ENCODE data around the gene MACROD2. TPM values are rescaled to one million over a fixed set of nuclear protein-coding genes. Genes with fewer than 3 reads are reported as not detected.

The MACROD2 gene
- total and polyA plus RNA-seq, 2 experiments from 2014 or later = 2.8 to 4.3 TPM

DNA sequence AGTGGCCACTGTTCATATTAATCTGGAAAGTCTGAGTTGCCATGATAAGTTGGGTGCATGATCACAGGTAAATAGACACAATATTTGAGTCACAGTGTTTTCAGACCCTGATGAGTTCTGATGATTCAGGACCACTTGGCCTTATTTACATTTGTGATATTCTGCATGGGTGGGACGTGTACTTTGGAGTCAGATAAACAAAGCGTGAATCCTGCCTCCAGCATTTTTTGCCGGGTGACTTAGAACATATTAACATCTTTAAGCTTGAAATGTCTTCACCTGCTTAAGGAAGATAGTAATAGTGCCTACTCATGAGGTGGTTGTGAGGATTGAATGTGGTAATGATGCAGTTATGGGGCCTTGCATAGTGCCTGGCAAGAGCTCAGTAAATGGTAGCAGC is 1582.8 kb downstream of the MACROD2 start (continued):
- TF ChIP-seq, protein P1, sequence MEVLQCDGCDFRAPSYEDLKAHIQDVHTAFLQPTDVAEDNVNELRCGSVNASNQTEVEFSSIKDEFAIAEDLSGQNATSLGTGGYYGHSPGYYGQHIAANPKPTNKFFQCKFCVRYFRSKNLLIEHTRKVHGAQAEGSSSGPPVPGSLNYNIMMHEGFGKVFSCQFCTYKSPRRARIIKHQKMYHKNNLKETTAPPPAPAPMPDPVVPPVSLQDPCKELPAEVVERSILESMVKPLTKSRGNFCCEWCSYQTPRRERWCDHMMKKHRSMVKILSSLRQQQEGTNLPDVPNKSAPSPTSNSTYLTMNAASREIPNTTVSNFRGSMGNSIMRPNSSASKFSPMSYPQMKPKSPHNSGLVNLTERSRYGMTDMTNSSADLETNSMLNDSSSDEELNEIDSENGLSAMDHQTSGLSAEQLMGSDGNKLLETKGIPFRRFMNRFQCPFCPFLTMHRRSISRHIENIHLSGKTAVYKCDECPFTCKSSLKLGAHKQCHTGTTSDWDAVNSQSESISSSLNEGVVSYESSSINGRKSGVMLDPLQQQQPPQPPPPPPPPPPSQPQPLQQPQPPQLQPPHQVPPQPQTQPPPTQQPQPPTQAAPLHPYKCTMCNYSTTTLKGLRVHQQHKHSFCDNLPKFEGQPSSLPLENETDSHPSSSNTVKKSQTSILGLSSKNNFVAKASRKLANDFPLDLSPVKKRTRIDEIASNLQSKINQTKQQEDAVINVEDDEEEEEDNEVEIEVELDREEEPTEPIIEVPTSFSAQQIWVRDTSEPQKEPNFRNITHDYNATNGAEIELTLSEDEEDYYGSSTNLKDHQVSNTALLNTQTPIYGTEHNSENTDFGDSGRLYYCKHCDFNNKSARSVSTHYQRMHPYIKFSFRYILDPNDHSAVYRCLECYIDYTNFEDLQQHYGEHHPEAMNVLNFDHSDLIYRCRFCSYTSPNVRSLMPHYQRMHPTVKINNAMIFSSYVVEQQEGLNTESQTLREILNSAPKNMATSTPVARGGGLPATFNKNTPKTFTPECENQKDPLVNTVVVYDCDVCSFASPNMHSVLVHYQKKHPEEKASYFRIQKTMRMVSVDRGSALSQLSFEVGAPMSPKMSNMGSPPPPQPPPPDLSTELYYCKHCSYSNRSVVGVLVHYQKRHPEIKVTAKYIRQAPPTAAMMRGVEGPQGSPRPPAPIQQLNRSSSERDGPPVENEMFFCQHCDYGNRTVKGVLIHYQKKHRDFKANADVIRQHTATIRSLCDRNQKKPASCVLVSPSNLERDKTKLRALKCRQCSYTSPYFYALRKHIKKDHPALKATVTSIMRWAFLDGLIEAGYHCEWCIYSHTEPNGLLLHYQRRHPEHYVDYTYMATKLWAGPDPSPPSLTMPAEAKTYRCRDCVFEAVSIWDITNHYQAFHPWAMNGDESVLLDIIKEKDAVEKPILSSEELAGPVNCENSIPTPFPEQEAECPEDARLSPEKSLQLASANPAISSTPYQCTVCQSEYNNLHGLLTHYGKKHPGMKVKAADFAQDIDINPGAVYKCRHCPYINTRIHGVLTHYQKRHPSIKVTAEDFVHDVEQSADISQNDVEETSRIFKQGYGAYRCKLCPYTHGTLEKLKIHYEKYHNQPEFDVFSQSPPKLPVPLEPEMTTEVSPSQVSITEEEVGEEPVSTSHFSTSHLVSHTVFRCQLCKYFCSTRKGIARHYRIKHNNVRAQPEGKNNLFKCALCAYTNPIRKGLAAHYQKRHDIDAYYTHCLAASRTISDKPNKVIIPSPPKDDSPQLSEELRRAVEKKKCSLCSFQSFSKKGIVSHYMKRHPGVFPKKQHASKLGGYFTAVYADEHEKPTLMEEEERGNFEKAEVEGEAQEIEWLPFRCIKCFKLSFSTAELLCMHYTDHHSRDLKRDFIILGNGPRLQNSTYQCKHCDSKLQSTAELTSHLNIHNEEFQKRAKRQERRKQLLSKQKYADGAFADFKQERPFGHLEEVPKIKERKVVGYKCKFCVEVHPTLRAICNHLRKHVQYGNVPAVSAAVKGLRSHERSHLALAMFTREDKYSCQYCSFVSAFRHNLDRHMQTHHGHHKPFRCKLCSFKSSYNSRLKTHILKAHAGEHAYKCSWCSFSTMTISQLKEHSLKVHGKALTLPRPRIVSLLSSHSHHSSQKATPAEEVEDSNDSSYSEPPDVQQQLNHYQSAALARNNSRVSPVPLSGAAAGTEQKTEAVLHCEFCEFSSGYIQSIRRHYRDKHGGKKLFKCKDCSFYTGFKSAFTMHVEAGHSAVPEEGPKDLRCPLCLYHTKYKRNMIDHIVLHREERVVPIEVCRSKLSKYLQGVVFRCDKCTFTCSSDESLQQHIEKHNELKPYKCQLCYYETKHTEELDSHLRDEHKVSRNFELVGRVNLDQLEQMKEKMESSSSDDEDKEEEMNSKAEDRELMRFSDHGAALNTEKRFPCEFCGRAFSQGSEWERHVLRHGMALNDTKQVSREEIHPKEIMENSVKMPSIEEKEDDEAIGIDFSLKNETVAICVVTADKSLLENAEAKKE (CRISPR knock-in tag; IDR thresholded peaks at IDR 0.05) = no peak
- no peak for TF ChIP-seq ZNF331 (CRISPR knock-in tag; IDR thresholded peaks at IDR 0.05; ENCODE audit: low read depth)
- no peak for TF ChIP-seq CREB1 (CRISPR knock-in tag; IDR thresholded peaks at IDR 0.05; ENCODE audit: low read depth)
- TF ChIP-seq, protein P2, sequence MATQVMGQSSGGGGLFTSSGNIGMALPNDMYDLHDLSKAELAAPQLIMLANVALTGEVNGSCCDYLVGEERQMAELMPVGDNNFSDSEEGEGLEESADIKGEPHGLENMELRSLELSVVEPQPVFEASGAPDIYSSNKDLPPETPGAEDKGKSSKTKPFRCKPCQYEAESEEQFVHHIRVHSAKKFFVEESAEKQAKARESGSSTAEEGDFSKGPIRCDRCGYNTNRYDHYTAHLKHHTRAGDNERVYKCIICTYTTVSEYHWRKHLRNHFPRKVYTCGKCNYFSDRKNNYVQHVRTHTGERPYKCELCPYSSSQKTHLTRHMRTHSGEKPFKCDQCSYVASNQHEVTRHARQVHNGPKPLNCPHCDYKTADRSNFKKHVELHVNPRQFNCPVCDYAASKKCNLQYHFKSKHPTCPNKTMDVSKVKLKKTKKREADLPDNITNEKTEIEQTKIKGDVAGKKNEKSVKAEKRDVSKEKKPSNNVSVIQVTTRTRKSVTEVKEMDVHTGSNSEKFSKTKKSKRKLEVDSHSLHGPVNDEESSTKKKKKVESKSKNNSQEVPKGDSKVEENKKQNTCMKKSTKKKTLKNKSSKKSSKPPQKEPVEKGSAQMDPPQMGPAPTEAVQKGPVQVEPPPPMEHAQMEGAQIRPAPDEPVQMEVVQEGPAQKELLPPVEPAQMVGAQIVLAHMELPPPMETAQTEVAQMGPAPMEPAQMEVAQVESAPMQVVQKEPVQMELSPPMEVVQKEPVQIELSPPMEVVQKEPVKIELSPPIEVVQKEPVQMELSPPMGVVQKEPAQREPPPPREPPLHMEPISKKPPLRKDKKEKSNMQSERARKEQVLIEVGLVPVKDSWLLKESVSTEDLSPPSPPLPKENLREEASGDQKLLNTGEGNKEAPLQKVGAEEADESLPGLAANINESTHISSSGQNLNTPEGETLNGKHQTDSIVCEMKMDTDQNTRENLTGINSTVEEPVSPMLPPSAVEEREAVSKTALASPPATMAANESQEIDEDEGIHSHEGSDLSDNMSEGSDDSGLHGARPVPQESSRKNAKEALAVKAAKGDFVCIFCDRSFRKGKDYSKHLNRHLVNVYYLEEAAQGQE (IDR thresholded peaks at IDR 0.05; ENCODE audit: unreplicated experiment) = no peak
- no peak for TF ChIP-seq NANOG (IDR thresholded peaks at IDR 0.05; ENCODE audit: borderline replicate concordance)
- TF ChIP-seq, protein P3, sequence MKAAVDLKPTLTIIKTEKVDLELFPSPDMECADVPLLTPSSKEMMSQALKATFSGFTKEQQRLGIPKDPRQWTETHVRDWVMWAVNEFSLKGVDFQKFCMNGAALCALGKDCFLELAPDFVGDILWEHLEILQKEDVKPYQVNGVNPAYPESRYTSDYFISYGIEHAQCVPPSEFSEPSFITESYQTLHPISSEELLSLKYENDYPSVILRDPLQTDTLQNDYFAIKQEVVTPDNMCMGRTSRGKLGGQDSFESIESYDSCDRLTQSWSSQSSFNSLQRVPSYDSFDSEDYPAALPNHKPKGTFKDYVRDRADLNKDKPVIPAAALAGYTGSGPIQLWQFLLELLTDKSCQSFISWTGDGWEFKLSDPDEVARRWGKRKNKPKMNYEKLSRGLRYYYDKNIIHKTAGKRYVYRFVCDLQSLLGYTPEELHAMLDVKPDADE (IDR thresholded peaks at IDR 0.05) = no peak
- TF ChIP-seq POLR2AphosphoS5 (IDR thresholded peaks at IDR 0.05; ENCODE audit: low read depth) = no peak

All from GM23338 (cell line).